Occipital lobe (tissue), 2 donors: ENCODE results near the gene COPS7A. TPM values are rescaled to one million over a fixed set of nuclear protein-coding genes. Genes with fewer than 3 reads are reported as not detected.
A peak's percentile ranks its signal among the peaks of the same experiment; 100 is the strongest.
"Not testable (repeated sequence)": the region's sequence is repeated elsewhere in the genome, so short reads cannot be mapped to it uniquely, and the experiment has no call there.

Experiments
- DNase-seq: peaks from one replicate; lab custom pipeline; 2025; lab: John Stamatoyannopoulos, UW
- total RNA-seq: library from RNA; depleted of rRNA; stranded (reverse); fragments of >200 nt; gene quantifications from one replicate; pipeline ENCODE4 v1.2.3, GENCODE V29; 2014

The COPS7A gene
- total RNA-seq, 1 donor from 2014 or later: 37.1 TPM

GRCh38 chr12:6701078-6701768, 22.6 kb upstream of the COPS7A start:
- DNase-seq: no peak

GRCh38 chr12:6703631-6704030, 20.2 kb upstream of the COPS7A start:
- no peak for DNase-seq

- DNase-seq: not testable (repeated sequence)
These were observed 15.5 kb upstream of the COPS7A start for GRCh38 chr12:6708351-6708750.

GRCh38 chr12:6708960-6709394, 14.9 kb upstream of the COPS7A start:
- no peak for DNase-seq

- DNase-seq: not testable (repeated sequence)
These were observed 7.6 kb upstream of the COPS7A start for GRCh38 chr12:6716031-6716873.

GRCh38 chr12:6716874-6717437, 6.9 kb upstream of the COPS7A start:
- DNase-seq: no peak

- no peak for DNase-seq
These were observed 983 bp upstream of the COPS7A start for GRCh38 chr12:6722863-6723262.

DNA sequence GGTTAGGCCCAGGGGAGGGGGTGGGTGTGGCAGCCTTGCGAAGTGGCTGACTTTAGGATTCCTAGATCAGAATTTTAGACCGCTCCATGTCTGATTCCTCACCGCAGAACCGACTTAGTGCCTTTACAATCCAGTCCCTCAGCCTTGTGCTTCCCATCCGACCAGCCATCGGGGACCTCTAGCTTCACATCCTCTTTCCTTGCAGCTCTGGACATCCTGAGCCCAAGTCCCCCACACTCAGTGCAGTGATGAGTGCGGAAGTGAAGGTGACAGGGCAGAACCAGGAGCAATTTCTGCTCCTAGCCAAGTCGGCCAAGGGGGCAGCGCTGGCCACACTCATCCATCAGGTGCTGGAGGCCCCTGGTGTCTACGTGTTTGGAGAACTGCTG, 557 bp downstream of the COPS7A start:
- DNase-seq: no peak

GRCh38 chr12:6725350-6725749, 1.5 kb downstream of the COPS7A start:
- no peak for DNase-seq

GRCh38 chr12:6729186-6729585, 5.3 kb downstream of the COPS7A start:
- no peak for DNase-seq

DNA sequence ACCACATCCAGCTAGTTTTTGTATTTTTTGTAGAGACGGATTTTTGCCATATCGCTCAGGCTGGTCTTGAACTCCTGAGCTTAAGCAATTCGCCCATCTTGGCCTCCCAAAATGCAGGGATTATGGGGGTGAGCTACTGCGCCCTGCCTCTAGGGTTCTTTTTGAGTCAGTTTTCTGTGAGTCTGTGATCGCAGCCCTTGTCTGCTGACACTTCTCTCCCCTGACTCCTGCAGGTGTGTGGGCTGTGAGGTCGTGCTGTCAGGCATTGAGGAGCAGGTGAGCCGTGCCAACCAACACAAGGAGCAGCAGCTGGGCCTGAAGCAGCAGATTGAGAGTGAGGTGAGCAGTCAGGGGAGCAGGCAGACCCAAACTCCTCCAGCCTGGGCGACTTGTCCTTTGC, 6.3 kb downstream of the COPS7A start:
- DNase-seq: no peak

GRCh38 chr12:6734506-6735387, 10.9 kb downstream of the COPS7A start:
- no peak for DNase-seq

DNA sequence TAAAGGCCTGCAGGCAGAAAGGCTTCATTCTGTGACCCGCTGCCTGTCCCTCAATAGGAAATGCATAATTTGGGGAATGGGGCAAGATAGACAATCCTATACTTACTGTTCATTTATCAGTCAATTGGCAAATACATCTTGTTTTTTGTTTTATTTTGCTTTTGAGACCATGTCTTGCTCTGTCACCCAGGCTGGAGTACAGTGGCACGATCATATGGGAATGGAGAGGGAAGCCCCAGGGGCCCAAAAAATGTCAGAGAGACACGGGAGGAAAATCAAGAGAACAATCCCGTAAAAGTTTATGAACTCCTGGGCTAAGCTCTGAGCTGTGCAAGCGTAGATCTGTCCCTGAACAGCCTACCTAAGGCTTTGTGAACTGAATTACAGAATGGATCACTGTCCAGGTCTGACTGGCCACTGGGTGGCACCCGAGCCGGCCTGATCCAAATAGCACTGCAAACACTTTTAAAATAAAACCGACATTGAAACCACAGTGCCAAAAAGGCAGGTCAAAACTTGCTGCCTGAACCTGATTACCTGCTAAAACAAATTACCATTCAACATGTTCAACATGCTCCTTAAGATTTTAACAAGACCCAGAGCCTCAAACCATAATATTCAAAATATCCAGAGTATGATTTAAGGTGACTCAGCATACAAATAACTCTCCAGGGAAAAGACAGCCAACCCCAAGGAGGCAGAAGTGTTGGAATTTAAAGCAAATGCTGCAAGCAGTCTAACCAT, 11.8 kb downstream of the COPS7A start:
- peak; percentile 50 for DNase-seq

DNA sequence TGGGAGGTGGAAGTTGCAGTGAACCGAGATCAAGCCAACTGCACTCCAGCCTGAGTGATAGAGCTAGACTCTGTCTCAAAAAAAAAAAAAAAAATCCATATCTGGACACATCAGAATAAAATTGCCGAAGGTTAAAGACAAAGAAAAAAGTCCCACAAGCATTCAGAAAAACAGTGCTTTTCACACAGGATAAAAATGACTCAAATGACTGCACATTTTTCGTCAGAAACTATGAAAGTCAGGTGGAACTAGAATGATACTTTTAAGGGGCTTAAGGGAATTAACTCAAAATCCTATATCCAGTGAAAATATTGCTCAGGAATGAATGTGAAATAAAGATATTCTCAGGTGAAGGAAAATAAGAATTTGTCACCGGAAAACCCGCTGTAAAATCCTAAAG, 12.9 kb downstream of the COPS7A start:
- DNase-seq: no peak

DNA sequence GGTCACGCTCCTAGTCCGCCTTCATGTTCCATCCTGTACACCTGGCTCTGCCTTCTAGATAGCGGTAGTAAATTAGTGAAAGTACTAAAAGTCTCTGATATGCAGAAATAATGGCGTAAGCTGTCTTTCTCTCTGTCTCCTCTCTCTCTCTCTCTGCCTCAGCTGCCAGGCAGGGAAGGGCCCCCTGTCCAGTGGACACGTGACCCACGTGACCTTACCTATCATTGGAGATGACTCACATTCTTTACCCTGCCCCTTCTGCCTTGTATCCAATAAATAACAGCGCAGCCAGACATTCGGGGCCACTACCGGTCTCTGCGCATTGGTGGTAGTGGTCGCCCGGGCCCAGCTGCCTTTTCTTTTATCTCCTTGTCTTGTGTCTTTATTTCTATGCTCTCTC, 18.2 kb downstream of the COPS7A start:
- DNase-seq: not testable (repeated sequence)

DNA sequence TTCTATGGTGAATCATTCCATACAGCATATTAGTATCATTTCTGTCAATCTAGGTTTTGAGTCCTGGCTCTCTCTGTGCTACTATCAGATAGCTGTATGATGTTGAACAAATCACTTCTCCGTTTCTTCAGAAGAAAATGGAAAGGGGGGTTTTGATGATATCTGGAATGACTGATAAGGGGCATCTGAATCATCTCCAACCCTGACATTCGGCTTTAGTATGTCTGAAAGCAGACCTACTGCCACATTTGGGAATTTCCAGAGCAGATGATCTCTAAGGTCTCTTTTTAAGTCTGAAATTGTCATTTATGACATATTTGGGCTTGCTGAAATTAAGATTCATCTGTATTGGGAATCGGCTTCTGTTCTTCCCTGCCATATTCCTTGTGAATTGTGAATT, 19.0 kb downstream of the COPS7A start:
- no peak for DNase-seq

DNA sequence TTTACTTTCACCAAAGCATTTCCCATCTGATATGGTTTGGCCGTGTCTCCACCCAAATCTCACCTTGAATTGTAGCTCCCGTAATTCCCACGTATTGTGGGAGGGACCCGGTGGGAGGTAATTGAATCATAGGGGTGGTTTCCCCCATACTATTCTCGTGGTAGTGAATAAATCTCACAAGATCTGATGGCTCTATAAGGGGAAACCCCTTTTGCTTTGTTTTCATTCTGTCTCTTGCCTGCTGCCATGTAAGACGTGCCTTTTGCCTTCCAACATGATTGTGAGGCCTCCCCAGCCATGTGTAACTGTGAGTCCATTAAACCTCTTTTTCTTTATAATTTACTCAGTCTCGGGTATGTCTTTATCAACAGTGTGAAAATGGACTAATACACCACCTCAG, 19.5 kb downstream of the COPS7A start:
- not testable (repeated sequence) for DNase-seq

- DNase-seq: no peak
These were observed 22.1 kb downstream of the COPS7A start for GRCh38 chr12:6745741-6746525.

DNA sequence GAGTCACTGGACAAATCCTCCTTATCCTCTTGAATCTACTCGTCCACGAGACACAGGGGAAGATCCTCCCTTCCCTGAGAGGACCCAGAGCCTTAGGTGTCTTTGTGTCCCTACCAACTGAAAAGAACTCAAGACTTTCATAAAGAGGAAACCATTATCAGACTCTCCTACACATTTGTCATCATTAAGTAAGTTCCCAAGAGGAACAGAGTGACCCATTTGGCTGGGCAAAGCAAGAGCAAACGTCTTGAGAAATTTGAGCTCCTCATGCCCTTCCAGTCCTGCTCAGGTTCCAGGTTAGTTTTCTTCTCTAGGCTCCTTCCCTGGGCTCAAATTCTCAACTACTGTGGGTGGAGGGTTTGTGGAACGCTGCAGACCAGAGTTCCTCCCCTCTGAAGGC, 23.4 kb downstream of the COPS7A start:
- DNase-seq: no peak

DNA sequence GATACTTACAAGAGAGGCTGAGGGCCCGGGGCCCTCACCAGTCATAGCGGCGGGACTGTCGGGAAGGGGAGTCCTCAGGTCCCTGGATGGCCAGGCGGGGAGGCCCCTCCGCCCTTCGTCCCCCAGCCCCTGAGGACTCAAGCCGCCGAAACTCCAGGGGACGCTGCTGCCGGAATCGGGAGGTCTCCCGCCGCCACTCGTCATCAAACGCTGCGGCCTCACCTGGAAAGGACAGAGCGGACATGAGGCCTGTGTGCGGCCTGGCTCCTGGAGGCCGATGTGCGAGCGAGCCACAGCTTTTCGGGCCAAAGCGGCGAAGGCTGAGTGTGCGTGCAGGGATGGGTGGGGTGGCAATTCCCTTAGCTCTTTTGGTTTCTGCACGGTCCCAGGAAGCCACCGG, 24.9 kb downstream of the COPS7A start:
- no peak for DNase-seq
